GM19463 (cell line): ENCODE results near the gene SETD7.
"Not testable (repeated sequence)": the region's sequence is repeated elsewhere in the genome, so short reads cannot be mapped to it uniquely, and the experiment has no call there.

Source experiments
- ATAC-seq: cut with Tn5 transposase; IDR thresholded peaks from one replicate; pipeline ENCODE4 v1.9.1; 2021; ENCODE audit warnings: mild to moderate bottlenecking, moderate library complexity; ENCODE audit not compliant: unreplicated experiment

The SETD7 gene

GRCh38 chr4:139470295-139470694, 85.7 kb downstream of the SETD7 start:
- ATAC-seq, result no peak

GRCh38 chr4:139469869-139470268, 86.2 kb downstream of the SETD7 start:
- no peak for ATAC-seq

GRCh38 chr4:139469216-139469615, 86.8 kb downstream of the SETD7 start:
- ATAC-seq, result no peak

GRCh38 chr4:139468756-139469155, 87.3 kb downstream of the SETD7 start:
- not testable (repeated sequence) for ATAC-seq

GRCh38 chr4:139465922-139466321, 90.1 kb downstream of the SETD7 start:
- ATAC-seq, result no peak

- not testable (repeated sequence) for ATAC-seq
Observed at GRCh38 chr4:139464512-139464911, 91.5 kb downstream of the SETD7 start.

- ATAC-seq, result no peak
Observed at GRCh38 chr4:139461022-139461628, 94.9 kb downstream of the SETD7 start.

GRCh38 chr4:139460565-139460964, 95.5 kb downstream of the SETD7 start:
- no peak for ATAC-seq

- ATAC-seq, result no peak
Observed at GRCh38 chr4:139458999-139459398, 97.0 kb downstream of the SETD7 start.

- ATAC-seq, result no peak
Observed at GRCh38 chr4:139458543-139458942, 97.5 kb downstream of the SETD7 start.

GRCh38 chr4:139457318-139457717, 98.7 kb downstream of the SETD7 start:
- no peak for ATAC-seq

- ATAC-seq, result no peak
Observed at GRCh38 chr4:139455126-139455538, 100.9 kb downstream of the SETD7 start.

GRCh38 chr4:139454111-139455045, 101.6 kb downstream of the SETD7 start, which contains the start of gene RAB33B:
TSS of gene RAB33B (plus strand) at chr4:139454121. CDS start at chr4:139454196, 75 bp downstream.
- no peak for ATAC-seq

GRCh38 chr4:139453371-139454110, 102.5 kb downstream of the SETD7 start:
- ATAC-seq, result peak; percentile 86

- peak; percentile 36 for ATAC-seq
Observed at GRCh38 chr4:139453041-139453370, 103.0 kb downstream of the SETD7 start.

GRCh38 chr4:139451997-139452396, 104.0 kb downstream of the SETD7 start:
- no peak for ATAC-seq

- no peak for ATAC-seq
Observed at GRCh38 chr4:139450586-139450985, 105.4 kb downstream of the SETD7 start.

- ATAC-seq, result not testable (repeated sequence)
Observed at GRCh38 chr4:139447078-139447477, 108.9 kb downstream of the SETD7 start.
